WTC11 (cell line): ENCODE data around the gene NFATC2IP. TPM values are rescaled to one million over a fixed set of nuclear protein-coding genes. Genes with fewer than 3 reads are reported as not detected.

ENCODE experiments used
- ATAC-seq: fragments of 200-7000 bp; cut with Tn5 transposase; 2 replicates; pipeline ENCODE4 v1.10.0; 2021; ENCODE audit warnings: mild to moderate bottlenecking, moderate library complexity
- CTCF ChIA-PET: fragments of 300-600 bp; sonication (Branson Sonifier 250); formaldehyde crosslinking; loops from one replicate; lab custom pipeline; 2021; ENCODE audit warnings: antibody characterized with exemption; lab: Charles Lee
- POLR2A ChIA-PET: fragments of 350-600 bp; sonication (Branson Sonifier 250); formaldehyde crosslinking; loops from one replicate; lab custom pipeline; 2021; ENCODE audit warnings: antibody characterized with exemption; lab: Charles Lee
- DNase-seq: peaks from one replicate; pipeline ENCODE4 v3.0.0; 2021; ENCODE audit warnings: low spot score
- H3K27ac Mint-ChIP-seq: 2 replicates; pipeline ENCODE4 v1.8.0; 2021; ENCODE audit warnings: mixed read lengths
- H3K27me3 Mint-ChIP-seq: 2 replicates; pipeline ENCODE4 v1.8.0; 2021; ENCODE audit warnings: low read depth, mild to moderate bottlenecking, moderate library complexity, mixed read lengths
- H3K36me3 Mint-ChIP-seq: 2 replicates; pipeline ENCODE4 v1.8.0; 2021; ENCODE audit warnings: mixed read lengths
- H3K4me1 Mint-ChIP-seq: 2 replicates; pipeline ENCODE4 v1.8.0; 2022; ENCODE audit warnings: mixed read lengths
- H3K4me3 Mint-ChIP-seq: 2 replicates; pipeline ENCODE4 v1.8.0; 2021; ENCODE audit warnings: mild to moderate bottlenecking, moderate library complexity, mixed read lengths
- H3K9me3 Mint-ChIP-seq: 2 replicates; pipeline ENCODE4 v1.8.0; 2021; ENCODE audit warnings: mixed read lengths
- CREM ChIP-seq: sonication (generic); formaldehyde crosslinking; IDR thresholded peaks from 2 replicates; pipeline ENCODE4 v1.8.1; 2022; ENCODE audit warnings: mild to moderate bottlenecking, missing genetic modification reagents, moderate library complexity
- ELF4 ChIP-seq: sonication (generic); formaldehyde crosslinking; IDR thresholded peaks from 2 replicates; pipeline ENCODE4 v1.8.1; 2022; ENCODE audit warnings: low read depth, mild to moderate bottlenecking, moderate library complexity, missing genetic modification reagents
- HMGA2 ChIP-seq: fragments of 250-450 bp; sonication (Bioruptor Pico); IDR thresholded peaks from 2 replicates; pipeline ENCODE4 v1.4.0; 2021; ENCODE audit warnings: mild to moderate bottlenecking, moderate library complexity
- NFATC4 ChIP-seq: fragments of 250-450 bp; sonication (Bioruptor Pico); IDR thresholded peaks from 2 replicates; pipeline ENCODE4 v1.9.0; 2021; ENCODE audit warnings: mild to moderate bottlenecking
- NFE2L1 ChIP-seq: sonication (generic); formaldehyde crosslinking; IDR thresholded peaks from 2 replicates; pipeline ENCODE4 v1.8.1; 2023; ENCODE audit warnings: missing genetic modification reagents
- NR1H2 ChIP-seq: sonication (generic); formaldehyde crosslinking; IDR thresholded peaks from 2 replicates; pipeline ENCODE4 v1.9.0; 2021; ENCODE audit warnings: mild to moderate bottlenecking, moderate library complexity, missing genetic modification reagents
- NR3C1 ChIP-seq: sonication (generic); formaldehyde crosslinking; conservative IDR thresholded peaks from 2 replicates; pipeline ENCODE4 v1.8.1; 2023; ENCODE audit warnings: low read depth, mild to moderate bottlenecking, missing genetic modification reagents
- PRRX2 ChIP-seq: fragments of 250-450 bp; sonication (Bioruptor Pico); IDR thresholded peaks from 2 replicates; pipeline ENCODE4 v1.8.0; 2021; ENCODE audit warnings: mild to moderate bottlenecking
- SMAD3 ChIP-seq: sonication (generic); formaldehyde crosslinking; IDR thresholded peaks from 2 replicates; pipeline ENCODE4 v1.8.0; 2022; ENCODE audit warnings: missing genetic modification reagents, mild to moderate bottlenecking, borderline replicate concordance
- ZNF219 ChIP-seq: sonication (generic); formaldehyde crosslinking; IDR thresholded peaks from 2 replicates; pipeline ENCODE4 v1.8.0; 2023; ENCODE audit warnings: missing genetic modification reagents, mild to moderate bottlenecking, borderline replicate concordance
- ZNF263 ChIP-seq: sonication (generic); formaldehyde crosslinking; IDR thresholded peaks from 2 replicates; pipeline ENCODE4 v1.8.1; 2022; ENCODE audit warnings: low read depth, mild to moderate bottlenecking, moderate library complexity, missing genetic modification reagents
- total RNA-seq: library from RNA; stranded (reverse); gene quantifications from 3 replicates; pipeline ENCODE4 v1.2.3, GENCODE V29; 2021
- TF ChIP-seq, protein P1 (sequence below): sonication (generic); formaldehyde crosslinking; IDR thresholded peaks from 2 replicates; pipeline ENCODE4 v1.8.1; 2023; ENCODE audit warnings: mild to moderate bottlenecking, missing genetic modification reagents
- TF ChIP-seq, protein P2 (sequence below): sonication (generic); formaldehyde crosslinking; IDR thresholded peaks from 2 replicates; pipeline ENCODE4 v1.8.0; 2023; ENCODE audit warnings: missing genetic modification reagents
- TF ChIP-seq, protein P3 (sequence below): fragments of 250-450 bp; sonication (Bioruptor Pico); IDR thresholded peaks from 2 replicates; pipeline ENCODE4 v2.1.2; 2022; ENCODE audit warnings: mild to moderate bottlenecking, moderate library complexity
- TF ChIP-seq, protein P4 (sequence below): sonication (generic); formaldehyde crosslinking; IDR thresholded peaks from 2 replicates; pipeline ENCODE4 v1.8.0; 2022; ENCODE audit warnings: missing genetic modification reagents
- TF ChIP-seq, protein P5 (sequence below): sonication (generic); formaldehyde crosslinking; IDR thresholded peaks from 2 replicates; pipeline ENCODE4 v1.8.1; 2022; ENCODE audit warnings: low read depth, mild to moderate bottlenecking, moderate library complexity, missing genetic modification reagents, borderline replicate concordance
- TF ChIP-seq, protein P6 (sequence below): sonication (generic); formaldehyde crosslinking; IDR thresholded peaks from 2 replicates; pipeline ENCODE4 v1.8.0; 2022; ENCODE audit warnings: mild to moderate bottlenecking, missing genetic modification reagents

Gene NFATC2IP
- total RNA-seq, 1 experiment from 2014 or later: 66.6 TPM

DNA sequence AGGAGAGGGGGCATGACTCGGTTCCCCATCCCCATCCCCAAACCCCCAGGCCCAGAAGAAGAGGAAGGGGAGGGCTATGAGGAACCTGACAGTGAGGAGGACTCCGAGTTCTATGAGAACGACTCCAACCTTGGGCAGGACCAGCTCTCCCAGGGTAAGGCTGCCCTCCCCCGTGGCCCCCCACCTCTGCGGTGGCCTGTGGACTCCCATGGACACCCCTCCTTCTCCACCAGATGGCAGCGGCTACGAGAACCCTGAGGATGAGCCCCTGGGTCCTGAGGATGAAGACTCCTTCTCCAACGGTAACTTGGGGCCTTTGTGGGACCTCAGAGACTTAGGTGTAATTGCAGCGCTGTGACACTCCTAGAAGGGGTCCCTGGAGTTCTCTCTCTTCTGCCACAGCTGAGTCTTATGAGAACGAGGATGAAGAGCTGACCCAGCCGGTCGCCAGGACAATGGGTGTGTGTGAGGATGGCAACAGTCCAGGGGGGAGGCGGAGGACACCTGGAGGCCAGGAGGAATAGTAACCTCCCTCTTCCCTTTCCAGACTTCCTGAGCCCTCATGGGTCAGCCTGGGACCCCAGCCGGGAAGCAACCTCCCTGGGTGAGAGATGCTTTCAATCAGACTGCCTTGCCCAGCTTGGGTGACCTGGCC, 13.4 kb upstream of the NFATC2IP start:
- peaks cover 20% of the 10 kb centered on the region for H3K27me3 Mint-ChIP-seq
- ChIA-PET POLR2A (no interaction called here), CTCF (interaction anchor here (0.6 to 1.8 kb wide), 6 partner anchors 8 to 91 kb away, joined by 3 to 37 read pairs (median 6); partner anchors contain the start of genes SH2B1 and TUFM)
- TF ChIP-seq ZNF219 (CRISPR knock-in tag): no peak
- TF ChIP-seq, protein P1, sequence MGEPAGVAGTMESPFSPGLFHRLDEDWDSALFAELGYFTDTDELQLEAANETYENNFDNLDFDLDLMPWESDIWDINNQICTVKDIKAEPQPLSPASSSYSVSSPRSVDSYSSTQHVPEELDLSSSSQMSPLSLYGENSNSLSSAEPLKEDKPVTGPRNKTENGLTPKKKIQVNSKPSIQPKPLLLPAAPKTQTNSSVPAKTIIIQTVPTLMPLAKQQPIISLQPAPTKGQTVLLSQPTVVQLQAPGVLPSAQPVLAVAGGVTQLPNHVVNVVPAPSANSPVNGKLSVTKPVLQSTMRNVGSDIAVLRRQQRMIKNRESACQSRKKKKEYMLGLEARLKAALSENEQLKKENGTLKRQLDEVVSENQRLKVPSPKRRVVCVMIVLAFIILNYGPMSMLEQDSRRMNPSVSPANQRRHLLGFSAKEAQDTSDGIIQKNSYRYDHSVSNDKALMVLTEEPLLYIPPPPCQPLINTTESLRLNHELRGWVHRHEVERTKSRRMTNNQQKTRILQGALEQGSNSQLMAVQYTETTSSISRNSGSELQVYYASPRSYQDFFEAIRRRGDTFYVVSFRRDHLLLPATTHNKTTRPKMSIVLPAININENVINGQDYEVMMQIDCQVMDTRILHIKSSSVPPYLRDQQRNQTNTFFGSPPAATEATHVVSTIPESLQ (CRISPR knock-in tag): no peak
- TF ChIP-seq ZNF263 (CRISPR knock-in tag): no peak
- TF ChIP-seq, protein P2, sequence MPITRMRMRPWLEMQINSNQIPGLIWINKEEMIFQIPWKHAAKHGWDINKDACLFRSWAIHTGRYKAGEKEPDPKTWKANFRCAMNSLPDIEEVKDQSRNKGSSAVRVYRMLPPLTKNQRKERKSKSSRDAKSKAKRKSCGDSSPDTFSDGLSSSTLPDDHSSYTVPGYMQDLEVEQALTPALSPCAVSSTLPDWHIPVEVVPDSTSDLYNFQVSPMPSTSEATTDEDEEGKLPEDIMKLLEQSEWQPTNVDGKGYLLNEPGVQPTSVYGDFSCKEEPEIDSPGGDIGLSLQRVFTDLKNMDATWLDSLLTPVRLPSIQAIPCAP (CRISPR knock-in tag): no peak
- no peak for TF ChIP-seq ELF4 (CRISPR knock-in tag)
- TF ChIP-seq NR1H2 (CRISPR knock-in tag): no peak
- TF ChIP-seq NFE2L1 (CRISPR knock-in tag): no peak
- no peaks in the 10 kb centered on the region for H3K9me3 Mint-ChIP-seq
- H3K4me3 Mint-ChIP-seq: no peak overlapping the region
- ATAC-seq (no peak), DNase-seq (no peak)
- no peak overlapping the region for H3K27ac Mint-ChIP-seq
- no peaks in the 10 kb centered on the region for H3K36me3 Mint-ChIP-seq
- peaks cover 5% of the 10 kb centered on the region for H3K4me1 Mint-ChIP-seq

DNA sequence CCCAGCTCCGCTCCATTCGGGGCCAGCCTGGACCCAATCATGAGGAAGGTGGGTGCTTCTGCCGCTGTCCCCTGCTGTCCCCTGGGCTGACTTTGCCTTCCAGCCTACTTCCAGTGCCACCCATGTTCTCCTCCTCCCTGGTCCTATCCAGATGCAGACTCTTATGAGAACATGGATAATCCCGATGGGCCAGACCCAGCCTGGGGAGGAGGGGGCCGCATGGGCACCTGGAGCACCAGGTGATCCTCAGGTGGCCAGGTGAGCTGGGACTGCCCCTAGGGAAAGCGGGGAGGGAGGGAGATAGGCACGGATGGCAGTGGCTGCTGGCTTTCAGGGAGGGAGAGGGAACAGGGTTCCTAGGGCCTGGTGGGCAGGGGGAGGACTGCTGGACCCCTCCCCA, 12.0 kb upstream of the NFATC2IP start:
- CTCF ChIA-PET: interaction anchor here (1.4 to 1.7 kb wide), 2 partner anchors 13 to 92 kb away, joined by 3 to 4 read pairs; partner anchors contain the start of genes RABEP2 and TUFM
- Mint-ChIP-seq H3K4me3 (no peak overlapping the region), H3K27me3 (peaks cover 20% of the 10 kb centered on the region), H3K4me1 (peaks cover 5% of the 10 kb centered on the region), H3K27ac (no peak overlapping the region), H3K9me3 (no peaks in the 10 kb centered on the region), H3K36me3 (no peaks in the 10 kb centered on the region)
- POLR2A ChIA-PET: no interaction called here
- ATAC-seq: no peak
- DNase-seq: no peak
- TF ChIP-seq SMAD3 (no peak), NR3C1 (CRISPR knock-in tag) (no peak), CREM (CRISPR knock-in tag) (no peak), PRRX2 (CRISPR knock-in tag) (no peak), NFATC4 (CRISPR knock-in tag) (no peak), HMGA2 (CRISPR knock-in tag) (no peak)
- TF ChIP-seq, protein P1 (CRISPR knock-in tag): no peak
- TF ChIP-seq, protein P3, sequence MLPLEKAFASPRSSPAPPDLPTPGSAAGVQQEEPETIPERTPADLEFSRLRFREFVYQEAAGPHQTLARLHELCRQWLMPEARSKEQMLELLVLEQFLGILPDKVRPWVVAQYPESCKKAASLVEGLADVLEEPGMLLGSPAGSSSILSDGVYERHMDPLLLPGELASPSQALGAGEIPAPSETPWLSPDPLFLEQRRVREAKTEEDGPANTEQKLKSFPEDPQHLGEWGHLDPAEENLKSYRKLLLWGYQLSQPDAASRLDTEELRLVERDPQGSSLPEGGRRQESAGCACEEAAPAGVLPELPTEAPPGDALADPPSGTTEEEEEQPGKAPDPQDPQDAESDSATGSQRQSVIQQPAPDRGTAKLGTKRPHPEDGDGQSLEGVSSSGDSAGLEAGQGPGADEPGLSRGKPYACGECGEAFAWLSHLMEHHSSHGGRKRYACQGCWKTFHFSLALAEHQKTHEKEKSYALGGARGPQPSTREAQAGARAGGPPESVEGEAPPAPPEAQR (CRISPR knock-in tag): no peak
- TF ChIP-seq, protein P4, sequence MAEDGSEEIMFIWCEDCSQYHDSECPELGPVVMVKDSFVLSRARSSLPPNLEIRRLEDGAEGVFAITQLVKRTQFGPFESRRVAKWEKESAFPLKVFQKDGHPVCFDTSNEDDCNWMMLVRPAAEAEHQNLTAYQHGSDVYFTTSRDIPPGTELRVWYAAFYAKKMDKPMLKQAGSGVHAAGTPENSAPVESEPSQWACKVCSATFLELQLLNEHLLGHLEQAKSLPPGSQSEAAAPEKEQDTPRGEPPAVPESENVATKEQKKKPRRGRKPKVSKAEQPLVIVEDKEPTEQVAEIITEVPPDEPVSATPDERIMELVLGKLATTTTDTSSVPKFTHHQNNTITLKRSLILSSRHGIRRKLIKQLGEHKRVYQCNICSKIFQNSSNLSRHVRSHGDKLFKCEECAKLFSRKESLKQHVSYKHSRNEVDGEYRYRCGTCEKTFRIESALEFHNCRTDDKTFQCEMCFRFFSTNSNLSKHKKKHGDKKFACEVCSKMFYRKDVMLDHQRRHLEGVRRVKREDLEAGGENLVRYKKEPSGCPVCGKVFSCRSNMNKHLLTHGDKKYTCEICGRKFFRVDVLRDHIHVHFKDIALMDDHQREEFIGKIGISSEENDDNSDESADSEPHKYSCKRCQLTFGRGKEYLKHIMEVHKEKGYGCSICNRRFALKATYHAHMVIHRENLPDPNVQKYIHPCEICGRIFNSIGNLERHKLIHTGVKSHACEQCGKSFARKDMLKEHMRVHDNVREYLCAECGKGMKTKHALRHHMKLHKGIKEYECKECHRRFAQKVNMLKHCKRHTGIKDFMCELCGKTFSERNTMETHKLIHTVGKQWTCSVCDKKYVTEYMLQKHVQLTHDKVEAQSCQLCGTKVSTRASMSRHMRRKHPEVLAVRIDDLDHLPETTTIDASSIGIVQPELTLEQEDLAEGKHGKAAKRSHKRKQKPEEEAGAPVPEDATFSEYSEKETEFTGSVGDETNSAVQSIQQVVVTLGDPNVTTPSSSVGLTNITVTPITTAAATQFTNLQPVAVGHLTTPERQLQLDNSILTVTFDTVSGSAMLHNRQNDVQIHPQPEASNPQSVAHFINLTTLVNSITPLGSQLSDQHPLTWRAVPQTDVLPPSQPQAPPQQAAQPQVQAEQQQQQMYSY (CRISPR knock-in tag): no peak
- TF ChIP-seq, protein P5, sequence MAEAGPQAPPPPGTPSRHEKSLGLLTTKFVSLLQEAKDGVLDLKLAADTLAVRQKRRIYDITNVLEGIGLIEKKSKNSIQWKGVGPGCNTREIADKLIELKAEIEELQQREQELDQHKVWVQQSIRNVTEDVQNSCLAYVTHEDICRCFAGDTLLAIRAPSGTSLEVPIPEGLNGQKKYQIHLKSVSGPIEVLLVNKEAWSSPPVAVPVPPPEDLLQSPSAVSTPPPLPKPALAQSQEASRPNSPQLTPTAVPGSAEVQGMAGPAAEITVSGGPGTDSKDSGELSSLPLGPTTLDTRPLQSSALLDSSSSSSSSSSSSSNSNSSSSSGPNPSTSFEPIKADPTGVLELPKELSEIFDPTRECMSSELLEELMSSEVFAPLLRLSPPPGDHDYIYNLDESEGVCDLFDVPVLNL (CRISPR knock-in tag): no peak
- TF ChIP-seq, protein P6, sequence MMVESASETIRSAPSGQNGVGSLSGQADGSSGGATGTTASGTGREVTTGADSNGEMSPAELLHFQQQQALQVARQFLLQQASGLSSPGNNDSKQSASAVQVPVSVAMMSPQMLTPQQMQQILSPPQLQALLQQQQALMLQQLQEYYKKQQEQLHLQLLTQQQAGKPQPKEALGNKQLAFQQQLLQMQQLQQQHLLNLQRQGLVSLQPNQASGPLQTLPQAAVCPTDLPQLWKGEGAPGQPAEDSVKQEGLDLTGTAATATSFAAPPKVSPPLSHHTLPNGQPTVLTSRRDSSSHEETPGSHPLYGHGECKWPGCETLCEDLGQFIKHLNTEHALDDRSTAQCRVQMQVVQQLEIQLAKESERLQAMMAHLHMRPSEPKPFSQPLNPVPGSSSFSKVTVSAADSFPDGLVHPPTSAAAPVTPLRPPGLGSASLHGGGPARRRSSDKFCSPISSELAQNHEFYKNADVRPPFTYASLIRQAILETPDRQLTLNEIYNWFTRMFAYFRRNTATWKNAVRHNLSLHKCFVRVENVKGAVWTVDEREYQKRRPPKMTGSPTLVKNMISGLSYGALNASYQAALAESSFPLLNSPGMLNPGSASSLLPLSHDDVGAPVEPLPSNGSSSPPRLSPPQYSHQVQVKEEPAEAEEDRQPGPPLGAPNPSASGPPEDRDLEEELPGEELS: no peak
